Stimulated activated CD8-positive, alpha-beta memory T cell treated with anti-CD3 and anti-CD28 coated beads, Interleukin-7, amount 100 ng/mL, for 4 hours (primary cell): ENCODE data around the gene GJB3.

Experiments
- DNase-seq, 2 donors: peaks; one replicate each; pipeline ENCODE4 v3.0.0-alpha.2; 2020; ENCODE audit warnings: low read depth in 2 of 2

Gene GJB3

DNA sequence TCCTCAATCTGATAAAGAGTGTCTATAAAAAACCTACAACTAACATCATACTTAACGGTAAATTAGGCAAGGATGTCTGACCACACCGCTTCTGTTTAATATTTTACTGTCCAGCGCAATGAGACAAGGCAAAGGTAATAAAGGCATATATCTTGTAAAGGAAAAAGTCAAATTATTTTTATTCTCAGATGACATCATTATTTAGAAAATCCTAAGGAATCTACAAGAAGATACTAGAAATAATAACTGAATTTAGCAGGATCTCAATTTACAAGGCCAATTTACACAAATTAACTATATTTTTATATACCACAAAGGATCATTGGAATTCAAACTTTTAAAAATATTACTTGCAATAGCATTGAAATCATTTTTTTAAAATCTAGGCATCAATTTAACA is 41.2 kb downstream of the GJB3 start:
- DNase-seq = no peak

DNA sequence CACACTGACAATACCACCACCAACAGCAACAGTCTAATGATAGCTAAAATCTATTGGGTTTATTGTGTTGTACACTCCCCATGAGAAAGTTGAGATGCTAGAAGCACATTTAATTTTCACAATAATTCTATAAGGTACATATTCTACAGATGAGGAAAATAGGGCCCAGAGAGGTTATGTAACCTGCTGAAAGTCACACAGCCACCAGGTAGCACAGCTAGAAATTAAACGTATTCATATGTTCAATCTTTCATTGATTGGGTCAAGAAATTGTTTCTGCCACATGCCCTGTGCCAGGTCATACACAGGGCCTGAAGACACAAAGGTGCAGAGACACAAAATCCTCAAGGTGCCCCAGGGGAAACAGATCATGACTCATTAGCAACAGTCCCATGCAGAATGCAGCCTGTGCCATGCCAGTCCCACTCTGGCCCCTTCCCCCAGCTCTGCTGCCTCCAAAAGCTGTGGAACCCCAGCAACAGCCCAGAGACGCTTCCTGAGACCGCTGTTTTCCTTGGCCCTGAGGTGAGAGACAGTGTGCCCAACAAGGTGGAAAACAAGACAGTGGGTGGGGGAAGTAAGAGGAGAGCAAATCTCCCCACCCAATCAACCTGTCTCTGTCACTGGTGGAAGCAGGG is 43.9 kb downstream of the GJB3 start:
- DNase-seq = no peak

DNA sequence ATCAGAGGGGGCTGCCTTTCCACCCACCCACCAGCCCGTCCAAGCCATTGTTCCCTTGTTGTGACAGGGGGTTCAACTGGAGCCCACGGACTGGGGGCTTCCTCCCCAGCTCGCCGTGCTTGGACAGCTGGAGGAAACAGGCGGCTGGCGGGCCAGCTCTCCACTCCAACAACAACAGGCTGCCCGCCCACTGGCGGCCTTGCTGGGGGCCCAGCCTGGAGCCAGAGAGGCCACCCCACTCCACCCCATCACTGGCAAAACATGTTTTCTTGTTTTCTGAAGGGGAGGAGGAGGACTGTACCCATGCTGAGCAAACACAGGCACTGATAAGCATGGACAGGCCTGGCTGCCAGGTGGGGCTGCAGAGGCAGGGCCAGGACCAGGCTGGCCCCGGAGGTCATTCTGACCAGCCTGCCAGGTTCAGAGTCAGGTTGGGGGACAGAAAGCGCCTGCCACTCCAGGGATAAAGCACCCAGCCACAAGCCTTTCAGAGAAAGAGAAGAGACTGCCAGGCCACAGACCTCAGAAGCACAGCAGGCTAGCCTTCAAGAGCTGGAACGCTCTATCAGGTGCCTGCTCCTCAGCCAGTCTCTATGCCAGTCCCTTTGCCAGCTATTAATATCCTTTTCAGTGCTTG is 44.6 kb downstream of the GJB3 start:
- DNase-seq = no peak

DNA sequence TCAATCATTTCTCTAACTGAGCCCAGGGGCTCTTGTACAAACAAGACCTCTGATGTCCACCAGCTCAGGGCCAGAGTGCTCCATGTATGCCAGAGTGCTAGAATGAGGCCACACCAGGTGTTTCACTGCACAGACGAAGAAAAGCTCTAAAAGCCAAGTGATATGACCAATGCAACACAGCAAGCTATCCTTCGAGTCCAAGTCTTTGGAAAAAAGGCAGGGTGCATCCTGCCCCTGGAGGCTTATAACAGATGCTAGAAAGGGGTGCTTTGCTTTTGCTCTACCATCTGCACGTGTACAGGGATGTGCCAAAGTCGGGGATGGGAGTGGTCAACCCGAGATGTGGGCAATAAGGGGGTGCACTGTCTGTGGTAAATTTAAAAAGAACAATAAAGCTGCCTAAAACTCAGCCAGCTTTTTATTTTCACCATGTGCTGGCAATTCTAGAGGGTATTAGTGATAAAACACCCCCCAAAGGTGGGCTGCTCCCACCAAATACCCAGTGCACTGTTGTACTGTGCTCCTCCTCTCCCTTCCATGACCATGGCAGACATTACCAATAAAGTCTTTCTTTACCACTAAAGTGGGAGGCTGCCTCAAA is 46.4 kb downstream of the GJB3 start:
- no peak for DNase-seq

DNA sequence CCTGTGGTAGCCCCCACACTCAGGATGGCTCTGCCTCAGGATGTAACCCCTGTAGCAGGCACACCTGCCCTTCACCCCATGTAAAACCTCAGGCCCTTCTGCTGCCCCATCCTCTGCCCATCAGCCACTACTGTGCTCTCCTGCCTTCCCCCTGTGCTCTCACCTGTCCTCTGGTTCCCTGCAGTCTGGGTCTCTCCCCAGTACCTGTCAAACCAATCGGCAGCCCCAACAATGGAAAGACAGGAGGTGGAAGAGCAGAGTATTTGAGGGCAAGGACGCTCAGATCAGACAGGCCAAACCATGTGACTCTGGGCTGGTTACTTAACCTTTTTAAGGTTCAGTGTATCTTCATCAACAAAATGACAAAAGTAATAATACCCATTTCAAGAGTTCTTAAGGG is 47.6 kb downstream of the GJB3 start:
- no peak for DNase-seq

DNA sequence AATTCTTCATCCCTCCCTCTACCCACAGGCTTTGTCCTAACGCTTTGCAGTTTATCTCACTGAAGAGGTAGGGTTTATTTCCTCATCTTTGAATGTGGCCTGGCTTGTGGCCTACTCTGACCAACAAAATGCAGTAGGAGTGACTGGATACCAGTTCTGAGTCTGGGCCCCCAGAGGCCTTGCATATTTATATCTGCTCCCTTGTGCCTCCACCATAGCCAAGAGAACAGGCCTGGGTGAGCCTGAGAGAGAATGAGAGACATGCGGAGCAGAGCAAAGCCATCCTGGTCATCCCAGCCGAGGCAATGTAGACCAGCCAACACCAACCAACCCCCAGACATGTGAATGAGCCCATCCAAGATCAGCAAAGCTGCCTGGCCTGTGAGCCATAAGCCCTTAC is 48.2 kb downstream of the GJB3 start:
- DNase-seq = no peak

DNA sequence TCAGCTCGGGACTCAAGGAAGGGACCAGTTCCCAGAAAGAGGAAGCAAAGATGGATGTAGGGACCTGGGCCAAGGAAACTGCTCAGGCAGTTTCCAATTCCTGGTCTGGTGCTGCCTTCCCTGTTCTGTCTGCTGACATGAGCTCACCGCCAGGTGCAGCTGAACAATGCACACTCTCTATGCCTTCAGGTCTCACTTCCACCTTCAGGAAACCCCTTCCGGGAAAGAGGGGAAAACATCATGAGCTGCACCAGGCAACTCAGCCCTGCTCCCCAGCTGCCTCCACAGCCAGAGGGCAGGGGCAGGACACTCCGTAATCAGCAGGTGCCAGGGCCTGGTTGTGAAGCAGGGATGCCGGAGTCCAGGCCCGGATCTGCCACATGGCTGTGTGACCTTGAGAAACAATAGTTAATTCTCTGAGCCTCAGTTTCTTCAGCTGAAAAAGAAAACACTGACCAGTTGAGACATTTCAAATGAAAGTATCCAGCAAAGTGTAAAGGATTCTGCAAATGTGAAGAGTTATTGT is 50.8 kb downstream of the GJB3 start:
- DNase-seq = no peak

DNA sequence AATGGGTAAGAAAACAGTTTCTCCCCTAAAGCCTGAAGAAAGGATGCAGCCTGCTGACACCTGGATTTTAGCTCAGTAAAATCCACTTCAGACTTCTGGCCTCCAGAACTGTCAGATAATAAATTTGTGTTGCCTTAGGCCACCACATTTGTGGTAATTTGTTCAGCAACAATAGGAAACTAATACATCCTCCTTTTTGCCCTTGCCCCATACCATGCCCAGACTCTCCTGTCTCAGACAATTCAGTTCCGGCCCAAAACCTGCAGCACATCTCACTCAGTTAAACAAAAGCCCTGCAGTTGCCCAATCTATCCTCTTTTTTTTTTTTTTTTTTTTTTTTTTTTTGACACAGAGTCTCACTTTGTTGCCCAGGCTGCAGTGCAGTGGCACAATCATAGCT is 52.7 kb downstream of the GJB3 start:
- DNase-seq = no peak
